GM23338 (cell line): ENCODE measurements around the gene RSU1. TPM values are rescaled to one million over a fixed set of nuclear protein-coding genes. Genes with fewer than 3 reads are reported as not detected.

ENCODE experiments used
- ATAC-seq: fragments of 200-7000 bp; cut with Tn5 transposase; 3 replicates; pipeline ENCODE4 v1.9.1; 2020
- DNase-seq: peaks from one replicate; pipeline ENCODE4 v3.0.0-alpha.2; 2015; ENCODE audit warnings: low spot score
- H2AFZ ChIP-seq: fragments of 200-600 bp; sonication (generic); 2 replicates; pipeline ENCODE4 v1.8.0; 2016; ENCODE audit warnings: antibody characterized with exemption, mild to moderate bottlenecking, moderate library complexity
- H3F3A ChIP-seq: fragments of 200-600 bp; sonication (generic); replicated peaks from 2 replicates; pipeline ENCODE4 v1.8.0; 2017; ENCODE audit warnings: antibody characterized with exemption, mixed run types, low read depth
- H3K27ac ChIP-seq: fragments of 200-600 bp; sonication (generic); 2 replicates; pipeline ENCODE4 v1.6.1; 2016; ENCODE audit warnings: low read depth
- H3K27me3 ChIP-seq: fragments of 200-600 bp; sonication (generic); 2 replicates; pipeline ENCODE4 v1.8.0; 2016; ENCODE audit warnings: mild to moderate bottlenecking, mixed run types, moderate library complexity; ENCODE audit not compliant: insufficient read depth
- H3K36me3 ChIP-seq: fragments of 200-600 bp; sonication (generic); 2 replicates; pipeline ENCODE4 v1.8.0; 2016; ENCODE audit warnings: mild to moderate bottlenecking; ENCODE audit not compliant: insufficient read depth
- H3K4me1 ChIP-seq: fragments of 200-600 bp; sonication (generic); 2 replicates; pipeline ENCODE4 v1.8.0; 2016; ENCODE audit warnings: mild to moderate bottlenecking, moderate library complexity; ENCODE audit not compliant: insufficient read depth
- H3K4me2 ChIP-seq: fragments of 200-600 bp; sonication (generic); 2 replicates; pipeline ENCODE4 v1.7.1; 2017; ENCODE audit warnings: mixed run types
- H3K4me3 ChIP-seq: fragments of 200-600 bp; sonication (generic); 2 replicates; pipeline ENCODE4 v1.6.1; 2016; ENCODE audit warnings: mixed run types
- H3K79me2 ChIP-seq: fragments of 200-600 bp; sonication (generic); replicated peaks from 2 replicates; pipeline ENCODE4 v1.8.0; 2017; ENCODE audit warnings: mild to moderate bottlenecking; ENCODE audit not compliant: insufficient read depth
- H3K9me2 ChIP-seq: fragments of 200-600 bp; sonication (generic); 2 replicates; pipeline ENCODE4 v1.8.0; 2017; ENCODE audit not compliant: insufficient read depth
- H4K20me1 ChIP-seq: fragments of 200-600 bp; sonication (generic); replicated peaks from 2 replicates; pipeline ENCODE4 v1.8.0; 2017; ENCODE audit warnings: mild to moderate bottlenecking; ENCODE audit not compliant: insufficient read depth
- H3K27ac Mint-ChIP-seq: 2 replicates; pipeline ENCODE4 v1.8.0; 2020; ENCODE audit warnings: inconsistent platforms, mild to moderate bottlenecking, moderate library complexity, mixed read lengths
- H3K27me3 Mint-ChIP-seq: 3 replicates; pipeline ENCODE4 v1.8.0; 2022; ENCODE audit warnings: low read depth, mild to moderate bottlenecking, moderate library complexity, mixed read lengths, inconsistent platforms; ENCODE audit not compliant: insufficient read depth, poor library complexity
- H3K36me3 Mint-ChIP-seq: 3 replicates; pipeline ENCODE4 v1.8.0; 2021; ENCODE audit warnings: low read depth, mild to moderate bottlenecking, inconsistent platforms, moderate library complexity, mixed read lengths
- H3K4me1 Mint-ChIP-seq: 3 replicates; pipeline ENCODE4 v1.8.0; 2020; ENCODE audit warnings: mild to moderate bottlenecking, inconsistent platforms, mixed read lengths
- H3K4me3 Mint-ChIP-seq: 3 replicates; pipeline ENCODE4 v1.8.0; 2021; ENCODE audit warnings: moderate library complexity, mild to moderate bottlenecking, inconsistent platforms, mixed read lengths
- H3K9me3 Mint-ChIP-seq: 3 replicates; pipeline ENCODE4 v1.8.0; 2020; ENCODE audit warnings: moderate library complexity, mild to moderate bottlenecking, inconsistent platforms, mixed read lengths
- CREB1 ChIP-seq: fragments of 250-450 bp; sonication (Bioruptor Pico); IDR thresholded peaks from 2 replicates; pipeline ENCODE4 v1.5.0; 2020; ENCODE audit warnings: low read depth, mild to moderate bottlenecking, moderate library complexity
- CTCF ChIP-seq, 2 experiments: fragments of 200-600 bp in 1 of 2; sonication (generic) in 1 of 2; conservative IDR thresholded peaks; 2 replicates each; pipeline versions ENCODE4 v1.5.1 to v1.6.1; 2016 to 2017; ENCODE audit warnings: antibody characterized with exemption in 2 of 2, low read depth in 2 of 2, mild to moderate bottlenecking in 2 of 2, moderate library complexity in 1 of 2
- EZH2 ChIP-seq: fragments of 200-600 bp; sonication (generic); IDR thresholded peaks from one replicate; pipeline ENCODE4 v1.8.0; 2017; ENCODE audit warnings: antibody characterized with exemption, mild to moderate bottlenecking, low read depth; ENCODE audit not compliant: unreplicated experiment
- JUNB ChIP-seq: IDR thresholded peaks from one replicate; pipeline ENCODE4 v1.6.1; 2016; ENCODE audit warnings: antibody characterized with exemption; ENCODE audit not compliant: unreplicated experiment
- REST ChIP-seq: IDR thresholded peaks from one replicate; pipeline ENCODE4 v1.6.1; 2018; ENCODE audit warnings: antibody characterized with exemption; ENCODE audit not compliant: unreplicated experiment
- ZNF462 ChIP-seq: fragments of 250-450 bp; sonication (Bioruptor Pico); IDR thresholded peaks from 2 replicates; pipeline ENCODE4 v1.5.0; 2020; ENCODE audit warnings: mild to moderate bottlenecking, moderate library complexity
- polyA plus RNA-seq: library from polyadenylated mRNA; unstranded; fragments of >200 nt; fragmentation: Nextera tagmentation; extraction: Ambion mirVana; gene quantifications from 2 replicates; pipeline ENCODE4 v1.2.1, GENCODE V29; 2016
- total RNA-seq: library from RNA; depleted of rRNA; stranded (reverse); fragments of >200 nt; shearing (Covaris generic); gene quantifications from 2 replicates; pipeline ENCODE4 v1.2.3, GENCODE V29; 2014

RSU1 gene
- total and polyA plus RNA-seq, 2 experiments from 2014 or later, result 62.7 to 96.2 TPM

- TF ChIP-seq REST (no peak), EZH2 (no peak), CTCF (conservative IDR thresholded peaks at IDR 0.05; ENCODE audit: low read depth in 2 of 2) (no peak)
Observed at GRCh38 chr10:16816830-16817124, 447 bp downstream of the RSU1 start (continued).

GRCh38 chr10:16816171-16816570 lies 1.1 kb downstream of the RSU1 start:
- peak overlapping the region; percentile 66 for H3K4me3 ChIP-seq
- H3K27ac Mint-ChIP-seq, result no peak overlapping the region
- no peaks in the 10 kb centered on the region for H3K27me3 ChIP-seq
- H3K36me3 ChIP-seq, result no peaks in the 10 kb centered on the region
- H3K4me2 ChIP-seq, result peak overlapping the region; percentile 86
- peaks cover 4% of the 10 kb centered on the region; the same call in 1 of the 3 replicates for H3K9me3 Mint-ChIP-seq
- TF ChIP-seq JUNB (no peak), CTCF (conservative IDR thresholded peaks at IDR 0.05; ENCODE audit: low read depth in 2 of 2) (0 out of 4 replicates have a peak, but pooled peaks of 1 of the 2 experiments have one; percentile 6)
- peaks cover 57% of the 10 kb centered on the region for H3K79me2 ChIP-seq
- H3K4me1 Mint-ChIP-seq, result peaks cover 11% of the 10 kb centered on the region
- no peaks in the 10 kb centered on the region for H3K9me2 ChIP-seq
- peaks cover 8% of the 10 kb centered on the region for H3K4me1 ChIP-seq
- H2AFZ ChIP-seq, result no peak overlapping the region
- ATAC-seq (no peak), DNase-seq (no peak)
- H3K27ac ChIP-seq, result no peak overlapping the region
- H3K27me3 Mint-ChIP-seq, result peaks cover 7% of the 10 kb centered on the region
- peak overlapping the region; percentile 97 for H3K4me3 Mint-ChIP-seq
- peaks cover 9% of the 10 kb centered on the region; the same call in 1 of the 2 replicates for H4K20me1 ChIP-seq
- H3F3A ChIP-seq, result no peaks in the 10 kb centered on the region
- H3K36me3 Mint-ChIP-seq, result peaks cover 2% of the 10 kb centered on the region; the same call in 1 of the 3 replicates

GRCh38 chr10:16814012-16814411 lies 3.2 kb downstream of the RSU1 start:
- no peaks in the 10 kb centered on the region for H3K9me2 ChIP-seq
- H3K4me3 ChIP-seq, result no peak overlapping the region
- ATAC-seq, result no peak
- H4K20me1 ChIP-seq, result peaks cover 9% of the 10 kb centered on the region; the same call in 1 of the 2 replicates
- H2AFZ ChIP-seq, result no peak overlapping the region
- peaks cover 75% of the 10 kb centered on the region for H3K79me2 ChIP-seq
- Mint-ChIP-seq H3K27me3 (peaks cover 7% of the 10 kb centered on the region), H3K9me3 (no peaks in the 10 kb centered on the region), H3K27ac (no peak overlapping the region), H3K4me1 (peaks cover 11% of the 10 kb centered on the region), H3K36me3 (no peaks in the 10 kb centered on the region; the same call in 2 of the 3 replicates), H3K4me3 (no peak overlapping the region)
- H3K4me2 ChIP-seq, result no peak overlapping the region
- no peak overlapping the region for H3K27ac ChIP-seq
- no peaks in the 10 kb centered on the region for H3F3A ChIP-seq
- no peaks in the 10 kb centered on the region for H3K36me3 ChIP-seq
- DNase-seq, result no peak
- no peak for TF ChIP-seq CREB1 (CRISPR knock-in tag)
- TF ChIP-seq ZNF462 (CRISPR knock-in tag), result no peak
- peaks cover 8% of the 10 kb centered on the region for H3K4me1 ChIP-seq
- H3K27me3 ChIP-seq, result no peaks in the 10 kb centered on the region
